WTC11 (cell line): ENCODE measurements around the gene MRPS9. TPM values are rescaled to one million over a fixed set of nuclear protein-coding genes. Genes with fewer than 3 reads are reported as not detected.
A peak's percentile ranks its signal among the peaks of the same experiment; 100 is the strongest.

Experiments used
- ATAC-seq: fragments of 200-7000 bp; cut with Tn5 transposase; 2 replicates; pipeline ENCODE4 v1.10.0; 2021; ENCODE audit warnings: mild to moderate bottlenecking, moderate library complexity
- CTCF ChIA-PET: fragments of 300-600 bp; sonication (Branson Sonifier 250); formaldehyde crosslinking; loops from one replicate; lab custom pipeline; 2021; ENCODE audit warnings: antibody characterized with exemption; lab: Charles Lee
- POLR2A ChIA-PET: fragments of 350-600 bp; sonication (Branson Sonifier 250); formaldehyde crosslinking; loops from one replicate; lab custom pipeline; 2021; ENCODE audit warnings: antibody characterized with exemption; lab: Charles Lee
- DNase-seq: peaks from one replicate; pipeline ENCODE4 v3.0.0; 2021; ENCODE audit warnings: low spot score
- H3K27ac Mint-ChIP-seq: 2 replicates; pipeline ENCODE4 v1.8.0; 2021; ENCODE audit warnings: mixed read lengths
- H3K27me3 Mint-ChIP-seq: 2 replicates; pipeline ENCODE4 v1.8.0; 2021; ENCODE audit warnings: low read depth, mild to moderate bottlenecking, moderate library complexity, mixed read lengths
- H3K36me3 Mint-ChIP-seq: 2 replicates; pipeline ENCODE4 v1.8.0; 2021; ENCODE audit warnings: mixed read lengths
- H3K4me1 Mint-ChIP-seq: 2 replicates; pipeline ENCODE4 v1.8.0; 2022; ENCODE audit warnings: mixed read lengths
- H3K4me3 Mint-ChIP-seq: 2 replicates; pipeline ENCODE4 v1.8.0; 2021; ENCODE audit warnings: mild to moderate bottlenecking, moderate library complexity, mixed read lengths
- H3K9me3 Mint-ChIP-seq: 2 replicates; pipeline ENCODE4 v1.8.0; 2021; ENCODE audit warnings: mixed read lengths
- CREB1 ChIP-seq: sonication (generic); formaldehyde crosslinking; IDR thresholded peaks from 2 replicates; pipeline ENCODE4 v1.8.0; 2023; ENCODE audit warnings: mild to moderate bottlenecking, missing genetic modification reagents
- EMX1 ChIP-seq: fragments of 250-450 bp; sonication (Bioruptor Pico); IDR thresholded peaks from 2 replicates; pipeline ENCODE4 v1.8.0; 2021; ENCODE audit warnings: mild to moderate bottlenecking
- FOXP1 ChIP-seq: sonication (generic); formaldehyde crosslinking; IDR thresholded peaks from 2 replicates; pipeline ENCODE4 v1.8.0; 2022; ENCODE audit warnings: missing genetic modification reagents, mild to moderate bottlenecking, moderate library complexity, borderline replicate concordance
- GRHL2 ChIP-seq: fragments of 250-450 bp; sonication (Bioruptor Pico); IDR thresholded peaks from 2 replicates; pipeline ENCODE4 v1.8.0; 2022; ENCODE audit warnings: mild to moderate bottlenecking, moderate library complexity; ENCODE audit not compliant: insufficient replicate concordance, severe bottlenecking
- GTF2I ChIP-seq: fragments of 250-450 bp; sonication (Bioruptor Pico); conservative IDR thresholded peaks from 2 replicates; pipeline ENCODE4 v1.4.0; 2021; ENCODE audit warnings: mild to moderate bottlenecking
- JUN ChIP-seq: sonication (generic); formaldehyde crosslinking; IDR thresholded peaks from 2 replicates; pipeline ENCODE4 v1.8.0; 2023; ENCODE audit warnings: mild to moderate bottlenecking, missing genetic modification reagents
- NFATC4 ChIP-seq: fragments of 250-450 bp; sonication (Bioruptor Pico); IDR thresholded peaks from 2 replicates; pipeline ENCODE4 v1.9.0; 2021; ENCODE audit warnings: mild to moderate bottlenecking
- NFYB ChIP-seq: sonication (generic); formaldehyde crosslinking; conservative IDR thresholded peaks from 2 replicates; pipeline ENCODE4 v1.8.0; 2022; ENCODE audit warnings: low read depth, missing genetic modification reagents
- PRRX2 ChIP-seq: fragments of 250-450 bp; sonication (Bioruptor Pico); IDR thresholded peaks from 2 replicates; pipeline ENCODE4 v1.8.0; 2021; ENCODE audit warnings: mild to moderate bottlenecking
- SOX15 ChIP-seq: fragments of 250-450 bp; sonication (Bioruptor Pico); IDR thresholded peaks from 2 replicates; pipeline ENCODE4 v1.9.0; 2021; ENCODE audit warnings: mild to moderate bottlenecking
- SP1 ChIP-seq: sonication (generic); formaldehyde crosslinking; conservative IDR thresholded peaks from 2 replicates; pipeline ENCODE4 v1.8.1; 2022; ENCODE audit warnings: missing genetic modification reagents
- TEAD1 ChIP-seq: sonication (generic); formaldehyde crosslinking; IDR thresholded peaks from 2 replicates; pipeline ENCODE4 v1.8.0; 2022; ENCODE audit warnings: mild to moderate bottlenecking, missing genetic modification reagents
- TP53 ChIP-seq: sonication (generic); formaldehyde crosslinking; IDR thresholded peaks from 2 replicates; pipeline ENCODE4 v1.8.1; 2023; ENCODE audit warnings: mild to moderate bottlenecking, missing genetic modification reagents
- ZNF138 ChIP-seq: sonication (generic); formaldehyde crosslinking; conservative IDR thresholded peaks from 2 replicates; pipeline ENCODE4 v1.8.1; 2022; ENCODE audit warnings: mild to moderate bottlenecking, moderate library complexity, missing genetic modification reagents
- ZNF219 ChIP-seq: sonication (generic); formaldehyde crosslinking; IDR thresholded peaks from 2 replicates; pipeline ENCODE4 v1.8.0; 2023; ENCODE audit warnings: missing genetic modification reagents, mild to moderate bottlenecking, borderline replicate concordance
- ZNF263 ChIP-seq: sonication (generic); formaldehyde crosslinking; IDR thresholded peaks from 2 replicates; pipeline ENCODE4 v1.8.1; 2022; ENCODE audit warnings: low read depth, mild to moderate bottlenecking, moderate library complexity, missing genetic modification reagents
- ZNF416 ChIP-seq: fragments of 250-450 bp; sonication (Bioruptor Pico); IDR thresholded peaks from 2 replicates; pipeline ENCODE4 v1.9.0; 2021; ENCODE audit warnings: mild to moderate bottlenecking, inconsistent platforms
- ZNF423 ChIP-seq: fragments of 250-450 bp; sonication (Bioruptor Pico); IDR thresholded peaks from 2 replicates; pipeline ENCODE4 v2.1.2; 2022; ENCODE audit warnings: mild to moderate bottlenecking, moderate library complexity
- total RNA-seq: library from RNA; stranded (reverse); gene quantifications from 3 replicates; pipeline ENCODE4 v1.2.3, GENCODE V29; 2021
- TF ChIP-seq, protein P1 (sequence below): sonication (generic); formaldehyde crosslinking; IDR thresholded peaks from 2 replicates; pipeline ENCODE4 v1.8.0; 2022; ENCODE audit warnings: mild to moderate bottlenecking, missing genetic modification reagents
- TF ChIP-seq, protein P2 (sequence below): sonication (generic); formaldehyde crosslinking; IDR thresholded peaks from 2 replicates; pipeline ENCODE4 v1.8.0; 2022; ENCODE audit warnings: mild to moderate bottlenecking, missing genetic modification reagents
- TF ChIP-seq, protein P3 (sequence below): sonication (generic); formaldehyde crosslinking; IDR thresholded peaks from 2 replicates; pipeline ENCODE4 v1.8.1; 2023; ENCODE audit warnings: mild to moderate bottlenecking, missing genetic modification reagents
- TF ChIP-seq, protein P4 (sequence below): sonication (generic); formaldehyde crosslinking; IDR thresholded peaks from 2 replicates; pipeline ENCODE4 v1.8.1; 2022; ENCODE audit warnings: low read depth, mild to moderate bottlenecking, moderate library complexity, missing genetic modification reagents, borderline replicate concordance
- TF ChIP-seq, protein P5 (sequence below): fragments of 250-450 bp; sonication (Bioruptor Pico); IDR thresholded peaks from 2 replicates; pipeline ENCODE4 v1.9.0; 2021; ENCODE audit warnings: mild to moderate bottlenecking
- TF ChIP-seq, protein P6 (sequence below): fragments of 250-450 bp; sonication (Bioruptor Pico); IDR thresholded peaks from 2 replicates; pipeline ENCODE4 v1.9.0; 2021; ENCODE audit warnings: mild to moderate bottlenecking
- TF ChIP-seq, protein P7 (sequence below): sonication (generic); formaldehyde crosslinking; IDR thresholded peaks from 2 replicates; pipeline ENCODE4 v1.8.1; 2023; ENCODE audit warnings: mild to moderate bottlenecking, missing genetic modification reagents, moderate library complexity

The MRPS9 gene
- total RNA-seq, 1 experiment from 2014 or later: 75.3 TPM

DNA sequence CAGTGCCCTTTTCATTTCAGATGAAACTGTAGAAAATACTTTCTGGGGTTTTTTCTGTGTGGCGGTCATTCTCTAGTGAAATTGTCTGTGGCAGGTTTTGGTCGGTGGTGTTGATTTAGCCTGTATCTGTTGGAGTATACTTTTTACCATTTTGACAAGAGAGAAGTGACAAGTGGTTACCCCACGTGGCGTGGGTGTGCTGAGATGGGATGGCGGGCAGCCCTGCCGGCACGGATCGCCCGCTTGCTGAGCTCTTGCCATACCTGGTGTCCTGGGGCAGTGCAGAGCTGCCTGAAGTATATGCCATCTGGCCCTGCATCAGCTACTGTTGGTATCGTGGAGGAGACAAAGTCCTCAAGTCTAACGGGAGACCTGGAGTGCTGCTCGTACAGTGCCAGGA, 64.1 kb downstream of the MRPS9 start:
- peaks cover 3% of the 10 kb centered on the region; the same call in 1 of the 2 replicates for H3K9me3 Mint-ChIP-seq
- DNase-seq: no peak
- TF ChIP-seq TP53 (CRISPR knock-in tag) (no peak), GRHL2 (no peak), ZNF138 (no peak), ZNF219 (no peak), NFATC4 (no peak), SOX15 (CRISPR knock-in tag) (no peak), JUN (CRISPR knock-in tag) (no peak), ZNF416 (CRISPR knock-in tag) (no peak), GTF2I (no peak), FOXP1 (CRISPR knock-in tag) (no peak), ZNF263 (no peak), NFYB (CRISPR knock-in tag) (no peak)
- TF ChIP-seq, protein P1, sequence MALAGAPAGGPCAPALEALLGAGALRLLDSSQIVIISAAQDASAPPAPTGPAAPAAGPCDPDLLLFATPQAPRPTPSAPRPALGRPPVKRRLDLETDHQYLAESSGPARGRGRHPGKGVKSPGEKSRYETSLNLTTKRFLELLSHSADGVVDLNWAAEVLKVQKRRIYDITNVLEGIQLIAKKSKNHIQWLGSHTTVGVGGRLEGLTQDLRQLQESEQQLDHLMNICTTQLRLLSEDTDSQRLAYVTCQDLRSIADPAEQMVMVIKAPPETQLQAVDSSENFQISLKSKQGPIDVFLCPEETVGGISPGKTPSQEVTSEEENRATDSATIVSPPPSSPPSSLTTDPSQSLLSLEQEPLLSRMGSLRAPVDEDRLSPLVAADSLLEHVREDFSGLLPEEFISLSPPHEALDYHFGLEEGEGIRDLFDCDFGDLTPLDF (CRISPR knock-in tag): no peak
- TF ChIP-seq, protein P2, sequence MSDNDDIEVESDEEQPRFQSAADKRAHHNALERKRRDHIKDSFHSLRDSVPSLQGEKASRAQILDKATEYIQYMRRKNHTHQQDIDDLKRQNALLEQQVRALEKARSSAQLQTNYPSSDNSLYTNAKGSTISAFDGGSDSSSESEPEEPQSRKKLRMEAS (CRISPR knock-in tag): no peak
- TF ChIP-seq, protein P3, sequence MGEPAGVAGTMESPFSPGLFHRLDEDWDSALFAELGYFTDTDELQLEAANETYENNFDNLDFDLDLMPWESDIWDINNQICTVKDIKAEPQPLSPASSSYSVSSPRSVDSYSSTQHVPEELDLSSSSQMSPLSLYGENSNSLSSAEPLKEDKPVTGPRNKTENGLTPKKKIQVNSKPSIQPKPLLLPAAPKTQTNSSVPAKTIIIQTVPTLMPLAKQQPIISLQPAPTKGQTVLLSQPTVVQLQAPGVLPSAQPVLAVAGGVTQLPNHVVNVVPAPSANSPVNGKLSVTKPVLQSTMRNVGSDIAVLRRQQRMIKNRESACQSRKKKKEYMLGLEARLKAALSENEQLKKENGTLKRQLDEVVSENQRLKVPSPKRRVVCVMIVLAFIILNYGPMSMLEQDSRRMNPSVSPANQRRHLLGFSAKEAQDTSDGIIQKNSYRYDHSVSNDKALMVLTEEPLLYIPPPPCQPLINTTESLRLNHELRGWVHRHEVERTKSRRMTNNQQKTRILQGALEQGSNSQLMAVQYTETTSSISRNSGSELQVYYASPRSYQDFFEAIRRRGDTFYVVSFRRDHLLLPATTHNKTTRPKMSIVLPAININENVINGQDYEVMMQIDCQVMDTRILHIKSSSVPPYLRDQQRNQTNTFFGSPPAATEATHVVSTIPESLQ (CRISPR knock-in tag): no peak
- TF ChIP-seq, protein P4, sequence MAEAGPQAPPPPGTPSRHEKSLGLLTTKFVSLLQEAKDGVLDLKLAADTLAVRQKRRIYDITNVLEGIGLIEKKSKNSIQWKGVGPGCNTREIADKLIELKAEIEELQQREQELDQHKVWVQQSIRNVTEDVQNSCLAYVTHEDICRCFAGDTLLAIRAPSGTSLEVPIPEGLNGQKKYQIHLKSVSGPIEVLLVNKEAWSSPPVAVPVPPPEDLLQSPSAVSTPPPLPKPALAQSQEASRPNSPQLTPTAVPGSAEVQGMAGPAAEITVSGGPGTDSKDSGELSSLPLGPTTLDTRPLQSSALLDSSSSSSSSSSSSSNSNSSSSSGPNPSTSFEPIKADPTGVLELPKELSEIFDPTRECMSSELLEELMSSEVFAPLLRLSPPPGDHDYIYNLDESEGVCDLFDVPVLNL (CRISPR knock-in tag): no peak
- CTCF ChIA-PET: interaction anchor here (1.4 to 3.1 kb wide), 4 partner anchors 14 to 142 kb away, joined by 6 to 25 read pairs (median 12); no protein-coding TSS in a partner anchor
- peak overlapping the region; percentile 58; the same call in 1 of the 2 replicates for H3K27ac Mint-ChIP-seq
- no peak for ATAC-seq
- H3K36me3 Mint-ChIP-seq: peaks cover 34% of the 10 kb centered on the region
- POLR2A ChIA-PET: no interaction called here
- no peak overlapping the region for H3K4me3 Mint-ChIP-seq
- H3K4me1 Mint-ChIP-seq: peaks cover 26% of the 10 kb centered on the region
- no peaks in the 10 kb centered on the region for H3K27me3 Mint-ChIP-seq

DNA sequence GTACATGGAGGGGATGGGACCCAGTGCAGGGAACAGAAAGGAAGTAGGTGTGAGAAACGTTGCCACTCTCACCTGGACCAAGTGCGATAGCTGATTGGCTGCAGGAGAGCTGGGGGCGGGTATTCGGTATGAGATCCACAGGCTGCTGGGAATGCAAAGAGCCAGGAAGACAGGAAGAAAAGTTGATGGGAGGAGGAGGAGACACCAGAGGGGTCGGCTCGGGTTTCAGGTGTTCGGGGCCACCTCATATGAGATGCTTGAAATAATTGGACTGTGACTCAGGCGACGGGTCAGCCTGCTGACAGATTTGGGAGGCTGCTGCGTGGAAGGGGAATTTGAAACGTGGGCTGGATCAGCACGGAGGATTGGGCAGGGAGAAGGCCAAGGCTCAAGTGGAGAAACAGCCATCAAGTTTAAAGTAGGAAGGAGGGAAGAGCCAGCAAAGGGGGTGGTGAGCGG, 65.1 kb downstream of the MRPS9 start:
- Mint-ChIP-seq H3K36me3 (peaks cover 28% of the 10 kb centered on the region), H3K27me3 (no peaks in the 10 kb centered on the region; the same call in 1 of the 2 replicates), H3K9me3 (peaks cover 3% of the 10 kb centered on the region; the same call in 1 of the 2 replicates), H3K4me3 (peak overlapping the region; percentile 70), H3K4me1 (peaks cover 33% of the 10 kb centered on the region), H3K27ac (peak overlapping the region; percentile 99)
- ChIA-PET CTCF (interaction anchor here (1.2 to 3.1 kb wide), 7 partner anchors 13 to 141 kb away, joined by 4 to 25 read pairs (median 6); no protein-coding TSS in a partner anchor), POLR2A (interaction anchor here (0.5 kb wide), 1 partner anchor 241 kb away, joined by 3 read pairs; no protein-coding TSS in a partner anchor)
- ATAC-seq: peak; percentile 97
- DNase-seq: peak; percentile 83
- TF ChIP-seq SP1 (CRISPR knock-in tag) (no peak), CREB1 (CRISPR knock-in tag) (0 out of 2 replicates have a peak, but pooled peaks have one; percentile 53), ZNF423 (no peak), EMX1 (CRISPR knock-in tag) (no peak), TEAD1 (CRISPR knock-in tag) (0 out of 2 replicates have a peak, but pooled peaks have one; percentile 73), PRRX2 (no peak)
- TF ChIP-seq, protein P5, sequence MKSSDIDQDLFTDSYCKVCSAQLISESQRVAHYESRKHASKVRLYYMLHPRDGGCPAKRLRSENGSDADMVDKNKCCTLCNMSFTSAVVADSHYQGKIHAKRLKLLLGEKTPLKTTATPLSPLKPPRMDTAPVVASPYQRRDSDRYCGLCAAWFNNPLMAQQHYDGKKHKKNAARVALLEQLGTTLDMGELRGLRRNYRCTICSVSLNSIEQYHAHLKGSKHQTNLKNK (CRISPR knock-in tag): no peak
- TF ChIP-seq, protein P6, sequence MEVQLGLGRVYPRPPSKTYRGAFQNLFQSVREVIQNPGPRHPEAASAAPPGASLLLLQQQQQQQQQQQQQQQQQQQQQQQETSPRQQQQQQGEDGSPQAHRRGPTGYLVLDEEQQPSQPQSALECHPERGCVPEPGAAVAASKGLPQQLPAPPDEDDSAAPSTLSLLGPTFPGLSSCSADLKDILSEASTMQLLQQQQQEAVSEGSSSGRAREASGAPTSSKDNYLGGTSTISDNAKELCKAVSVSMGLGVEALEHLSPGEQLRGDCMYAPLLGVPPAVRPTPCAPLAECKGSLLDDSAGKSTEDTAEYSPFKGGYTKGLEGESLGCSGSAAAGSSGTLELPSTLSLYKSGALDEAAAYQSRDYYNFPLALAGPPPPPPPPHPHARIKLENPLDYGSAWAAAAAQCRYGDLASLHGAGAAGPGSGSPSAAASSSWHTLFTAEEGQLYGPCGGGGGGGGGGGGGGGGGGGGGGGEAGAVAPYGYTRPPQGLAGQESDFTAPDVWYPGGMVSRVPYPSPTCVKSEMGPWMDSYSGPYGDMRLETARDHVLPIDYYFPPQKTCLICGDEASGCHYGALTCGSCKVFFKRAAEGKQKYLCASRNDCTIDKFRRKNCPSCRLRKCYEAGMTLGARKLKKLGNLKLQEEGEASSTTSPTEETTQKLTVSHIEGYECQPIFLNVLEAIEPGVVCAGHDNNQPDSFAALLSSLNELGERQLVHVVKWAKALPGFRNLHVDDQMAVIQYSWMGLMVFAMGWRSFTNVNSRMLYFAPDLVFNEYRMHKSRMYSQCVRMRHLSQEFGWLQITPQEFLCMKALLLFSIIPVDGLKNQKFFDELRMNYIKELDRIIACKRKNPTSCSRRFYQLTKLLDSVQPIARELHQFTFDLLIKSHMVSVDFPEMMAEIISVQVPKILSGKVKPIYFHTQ (CRISPR knock-in tag): no peak
- TF ChIP-seq, protein P7, sequence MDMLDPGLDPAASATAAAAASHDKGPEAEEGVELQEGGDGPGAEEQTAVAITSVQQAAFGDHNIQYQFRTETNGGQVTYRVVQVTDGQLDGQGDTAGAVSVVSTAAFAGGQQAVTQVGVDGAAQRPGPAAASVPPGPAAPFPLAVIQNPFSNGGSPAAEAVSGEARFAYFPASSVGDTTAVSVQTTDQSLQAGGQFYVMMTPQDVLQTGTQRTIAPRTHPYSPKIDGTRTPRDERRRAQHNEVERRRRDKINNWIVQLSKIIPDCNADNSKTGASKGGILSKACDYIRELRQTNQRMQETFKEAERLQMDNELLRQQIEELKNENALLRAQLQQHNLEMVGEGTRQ (CRISPR knock-in tag): no peak
